Neural cell (in vitro differentiated cells): Measurements from ENCODE around the gene YWHAH.

Source experiments
- EP300 ChIP-seq: fragments of 450-650 bp; conservative IDR thresholded peaks from 2 replicates; pipeline ENCODE4 v1.6.1; 2014; ENCODE audit warnings: antibody characterized with exemption, mild to moderate bottlenecking, moderate library complexity; ENCODE audit not compliant: poor library complexity, severe bottlenecking
- EZH2 ChIP-seq: fragments of 200-600, 300-800 bp; shearing (Covaris generic), sonication (generic); IDR thresholded peaks from 2 replicates; pipeline ENCODE4 v1.6.1; 2014; ENCODE audit warnings: antibody characterized with exemption, low read length, borderline replicate concordance, mild to moderate bottlenecking; ENCODE audit not compliant: insufficient read depth, poor library complexity, severe bottlenecking
- MXI1 ChIP-seq: fragments of 450-650 bp; conservative IDR thresholded peaks from 2 replicates; pipeline ENCODE4 v1.6.1; 2014; ENCODE audit warnings: antibody characterized with exemption, mild to moderate bottlenecking; ENCODE audit not compliant: poor library complexity, severe bottlenecking
- RAD21 ChIP-seq: fragments of 450-650 bp; conservative IDR thresholded peaks from 2 replicates; pipeline ENCODE4 v1.6.1; 2014; ENCODE audit warnings: antibody characterized with exemption, mild to moderate bottlenecking, moderate library complexity
- TAF1 ChIP-seq: IDR thresholded peaks from 2 replicates; pipeline ENCODE4 v1.6.1; 2012; ENCODE audit warnings: low read depth
- TF ChIP-seq, protein P1 (sequence below): fragments of 450-650 bp; IDR thresholded peaks from 2 replicates; pipeline ENCODE4 v1.5.1; 2014; ENCODE audit warnings: antibody characterized with exemption, mild to moderate bottlenecking, moderate library complexity; ENCODE audit not compliant: poor library complexity, severe bottlenecking
- TF ChIP-seq, protein P2 (sequence below): IDR thresholded peaks from 2 replicates; pipeline ENCODE4 v1.6.1; 2012; ENCODE audit warnings: borderline replicate concordance

- TF ChIP-seq, protein P1, sequence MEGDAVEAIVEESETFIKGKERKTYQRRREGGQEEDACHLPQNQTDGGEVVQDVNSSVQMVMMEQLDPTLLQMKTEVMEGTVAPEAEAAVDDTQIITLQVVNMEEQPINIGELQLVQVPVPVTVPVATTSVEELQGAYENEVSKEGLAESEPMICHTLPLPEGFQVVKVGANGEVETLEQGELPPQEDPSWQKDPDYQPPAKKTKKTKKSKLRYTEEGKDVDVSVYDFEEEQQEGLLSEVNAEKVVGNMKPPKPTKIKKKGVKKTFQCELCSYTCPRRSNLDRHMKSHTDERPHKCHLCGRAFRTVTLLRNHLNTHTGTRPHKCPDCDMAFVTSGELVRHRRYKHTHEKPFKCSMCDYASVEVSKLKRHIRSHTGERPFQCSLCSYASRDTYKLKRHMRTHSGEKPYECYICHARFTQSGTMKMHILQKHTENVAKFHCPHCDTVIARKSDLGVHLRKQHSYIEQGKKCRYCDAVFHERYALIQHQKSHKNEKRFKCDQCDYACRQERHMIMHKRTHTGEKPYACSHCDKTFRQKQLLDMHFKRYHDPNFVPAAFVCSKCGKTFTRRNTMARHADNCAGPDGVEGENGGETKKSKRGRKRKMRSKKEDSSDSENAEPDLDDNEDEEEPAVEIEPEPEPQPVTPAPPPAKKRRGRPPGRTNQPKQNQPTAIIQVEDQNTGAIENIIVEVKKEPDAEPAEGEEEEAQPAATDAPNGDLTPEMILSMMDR = no peak
- no peak for TF ChIP-seq EP300
- TF ChIP-seq EZH2 = no peak
- TF ChIP-seq TAF1 = no peak
- no peak for TF ChIP-seq MXI1
- TF ChIP-seq, protein P2, sequence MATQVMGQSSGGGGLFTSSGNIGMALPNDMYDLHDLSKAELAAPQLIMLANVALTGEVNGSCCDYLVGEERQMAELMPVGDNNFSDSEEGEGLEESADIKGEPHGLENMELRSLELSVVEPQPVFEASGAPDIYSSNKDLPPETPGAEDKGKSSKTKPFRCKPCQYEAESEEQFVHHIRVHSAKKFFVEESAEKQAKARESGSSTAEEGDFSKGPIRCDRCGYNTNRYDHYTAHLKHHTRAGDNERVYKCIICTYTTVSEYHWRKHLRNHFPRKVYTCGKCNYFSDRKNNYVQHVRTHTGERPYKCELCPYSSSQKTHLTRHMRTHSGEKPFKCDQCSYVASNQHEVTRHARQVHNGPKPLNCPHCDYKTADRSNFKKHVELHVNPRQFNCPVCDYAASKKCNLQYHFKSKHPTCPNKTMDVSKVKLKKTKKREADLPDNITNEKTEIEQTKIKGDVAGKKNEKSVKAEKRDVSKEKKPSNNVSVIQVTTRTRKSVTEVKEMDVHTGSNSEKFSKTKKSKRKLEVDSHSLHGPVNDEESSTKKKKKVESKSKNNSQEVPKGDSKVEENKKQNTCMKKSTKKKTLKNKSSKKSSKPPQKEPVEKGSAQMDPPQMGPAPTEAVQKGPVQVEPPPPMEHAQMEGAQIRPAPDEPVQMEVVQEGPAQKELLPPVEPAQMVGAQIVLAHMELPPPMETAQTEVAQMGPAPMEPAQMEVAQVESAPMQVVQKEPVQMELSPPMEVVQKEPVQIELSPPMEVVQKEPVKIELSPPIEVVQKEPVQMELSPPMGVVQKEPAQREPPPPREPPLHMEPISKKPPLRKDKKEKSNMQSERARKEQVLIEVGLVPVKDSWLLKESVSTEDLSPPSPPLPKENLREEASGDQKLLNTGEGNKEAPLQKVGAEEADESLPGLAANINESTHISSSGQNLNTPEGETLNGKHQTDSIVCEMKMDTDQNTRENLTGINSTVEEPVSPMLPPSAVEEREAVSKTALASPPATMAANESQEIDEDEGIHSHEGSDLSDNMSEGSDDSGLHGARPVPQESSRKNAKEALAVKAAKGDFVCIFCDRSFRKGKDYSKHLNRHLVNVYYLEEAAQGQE = no peak
- no peak for TF ChIP-seq RAD21
Measured at GRCh38 chr22:31954535-31955523, 10.5 kb downstream of the YWHAH start.
